HG02938 (cell line): ENCODE results near the gene GNG13.
"Not testable (repeated sequence)": the region's sequence is repeated elsewhere in the genome, so short reads cannot be mapped to it uniquely, and the experiment has no call there.

ENCODE experiments used
- ATAC-seq: cut with Tn5 transposase; IDR thresholded peaks from one replicate; pipeline ENCODE4 v1.9.1; 2021; ENCODE audit warnings: mild to moderate bottlenecking, moderate library complexity; ENCODE audit not compliant: unreplicated experiment

The GNG13 gene

DNA sequence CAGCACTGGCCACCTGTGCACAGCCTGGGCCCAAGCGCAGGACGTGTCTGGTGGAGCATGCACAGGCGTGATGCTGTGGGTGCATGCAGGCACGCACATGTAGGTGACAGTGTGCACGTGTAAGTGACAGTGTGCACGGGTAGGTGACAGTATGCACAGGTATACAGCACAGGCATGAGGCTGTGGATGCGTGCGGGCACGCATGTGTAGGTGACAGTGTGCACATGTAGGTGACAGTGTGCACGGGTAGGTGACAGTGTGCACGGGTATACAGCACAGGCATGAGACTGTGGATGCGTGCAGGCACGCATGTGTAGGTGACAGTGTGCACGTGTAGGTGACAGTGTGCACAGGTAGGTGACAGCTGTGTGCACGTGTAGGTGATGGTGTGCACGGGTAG, 20.2 kb downstream of the GNG13 start:
- no peak for ATAC-seq

DNA sequence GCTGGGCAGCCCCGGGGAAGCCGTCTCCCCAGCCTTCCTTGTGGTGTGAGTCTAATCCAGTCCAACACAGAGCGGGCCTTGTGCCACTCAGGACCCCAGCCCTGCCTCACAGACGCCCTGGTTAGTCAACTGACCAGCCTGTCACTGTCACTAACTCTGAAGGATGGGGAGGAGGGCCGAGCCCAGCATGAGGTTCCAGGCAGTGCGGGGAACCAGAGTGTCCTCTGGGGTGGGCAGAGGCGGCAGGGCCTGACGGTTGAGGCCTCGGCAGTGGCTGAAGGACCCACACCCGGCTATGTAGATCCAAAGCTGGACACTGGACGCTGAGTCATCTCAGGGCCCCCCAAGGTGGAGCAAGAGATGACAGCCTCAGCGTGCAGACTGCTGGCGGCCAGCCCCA, 21.0 kb downstream of the GNG13 start:
- no peak for ATAC-seq

DNA sequence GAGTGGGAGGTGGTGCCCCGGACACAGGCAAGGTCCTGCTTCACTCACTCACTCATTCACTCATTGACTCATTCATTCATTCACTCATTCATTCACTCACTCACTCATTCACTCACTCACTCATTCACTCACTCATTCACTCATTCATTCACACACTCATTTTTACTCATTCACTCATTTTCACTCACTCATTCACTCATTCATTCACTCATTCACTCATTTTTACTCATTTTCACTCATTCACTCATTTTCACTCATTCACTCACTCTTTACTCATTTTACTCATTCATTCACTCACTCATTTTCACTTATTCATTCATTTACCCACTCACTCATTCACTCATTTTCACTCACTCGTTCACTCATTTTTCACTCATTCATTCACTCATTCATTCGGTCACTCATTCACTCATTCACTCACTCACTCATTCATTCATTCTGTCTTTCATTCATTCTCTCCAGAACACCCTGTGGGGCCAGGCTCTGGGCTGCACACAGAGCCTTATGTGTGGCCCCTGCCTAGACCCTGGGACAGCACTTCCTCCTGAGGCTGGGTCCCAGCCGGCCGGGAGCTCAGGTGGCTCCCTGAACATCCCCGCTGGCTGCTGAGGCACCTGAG, 21.5 kb downstream of the GNG13 start:
- no peak for ATAC-seq

DNA sequence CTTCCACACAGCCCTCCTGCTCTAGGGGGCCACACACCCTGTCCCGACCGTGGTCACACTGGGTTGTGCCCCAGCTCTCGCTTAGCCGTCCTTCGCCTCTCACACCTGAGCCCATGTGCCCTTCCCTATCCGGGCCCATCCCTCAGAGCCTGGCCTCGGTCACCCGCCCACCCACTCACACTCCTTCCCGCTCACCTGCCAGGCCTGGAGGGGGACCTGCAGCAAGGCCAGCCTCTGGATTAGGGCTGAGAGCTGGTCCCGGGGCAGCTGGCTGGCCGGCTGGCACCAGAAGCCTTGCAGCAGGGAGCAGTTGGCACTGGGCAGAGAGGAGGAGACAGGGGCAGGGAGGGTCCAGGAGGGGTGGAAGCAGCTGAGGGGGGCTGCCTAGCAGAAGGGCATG, 22.1 kb downstream of the GNG13 start:
- no peak for ATAC-seq

DNA sequence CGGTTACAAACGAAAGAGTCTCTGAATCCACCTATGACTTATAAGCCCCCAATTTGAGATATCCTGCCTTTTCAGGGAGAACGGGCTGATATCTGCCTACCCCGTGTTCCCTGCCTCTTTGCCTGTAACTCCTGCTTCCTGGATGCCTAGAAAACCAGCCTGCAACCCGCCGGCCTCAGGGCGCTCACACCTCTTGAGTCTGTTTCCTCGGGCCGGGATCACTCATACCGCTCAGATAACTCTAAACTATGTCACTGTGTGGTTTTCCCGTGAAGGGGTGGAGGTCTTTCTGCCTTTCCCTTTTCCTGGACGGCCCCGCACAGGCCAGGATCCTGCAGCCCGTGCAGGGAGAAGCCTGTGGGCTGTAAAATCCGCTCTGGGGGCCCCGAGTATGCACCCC, 22.7 kb downstream of the GNG13 start:
- ATAC-seq = no peak

DNA sequence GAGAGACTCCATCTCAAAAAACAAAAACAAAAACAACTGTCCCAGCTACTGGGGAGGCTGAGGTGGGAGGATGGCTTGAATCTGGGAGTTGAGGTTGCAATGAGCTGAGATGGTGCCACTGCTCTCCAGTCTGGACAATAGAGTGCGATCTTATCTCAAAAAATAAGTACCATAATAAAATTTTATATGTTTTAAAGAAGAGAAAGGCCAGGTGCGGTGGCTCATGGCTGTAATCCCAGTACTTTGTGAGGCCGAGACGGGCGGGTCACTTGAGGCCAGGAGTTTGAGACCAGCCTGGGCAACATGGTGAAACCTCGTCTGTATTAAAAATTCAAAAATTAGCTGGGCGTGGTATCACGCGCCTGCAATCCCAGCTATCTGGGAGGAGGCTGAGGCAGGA, 23.7 kb downstream of the GNG13 start:
- no peak for ATAC-seq

DNA sequence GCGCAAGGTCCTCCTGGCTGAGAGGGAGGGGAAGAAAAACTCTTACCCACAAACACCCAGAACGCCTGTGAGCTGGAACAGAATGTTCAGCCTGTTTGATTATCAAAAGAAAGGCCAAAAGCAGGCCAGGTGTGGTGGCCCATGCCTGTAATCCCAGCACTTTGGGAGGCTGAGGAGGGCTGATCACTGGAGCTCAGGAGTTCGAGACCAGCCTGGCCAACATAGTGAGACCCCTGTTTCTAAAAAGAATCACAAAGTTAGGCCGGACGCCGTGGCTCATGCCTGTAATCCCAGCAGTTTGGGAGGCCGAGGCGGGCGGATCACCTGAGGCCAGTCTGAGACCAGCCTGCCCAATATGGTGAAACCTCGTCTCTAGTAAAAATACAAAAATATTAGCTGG, 24.2 kb downstream of the GNG13 start:
- ATAC-seq = not testable (repeated sequence)

DNA sequence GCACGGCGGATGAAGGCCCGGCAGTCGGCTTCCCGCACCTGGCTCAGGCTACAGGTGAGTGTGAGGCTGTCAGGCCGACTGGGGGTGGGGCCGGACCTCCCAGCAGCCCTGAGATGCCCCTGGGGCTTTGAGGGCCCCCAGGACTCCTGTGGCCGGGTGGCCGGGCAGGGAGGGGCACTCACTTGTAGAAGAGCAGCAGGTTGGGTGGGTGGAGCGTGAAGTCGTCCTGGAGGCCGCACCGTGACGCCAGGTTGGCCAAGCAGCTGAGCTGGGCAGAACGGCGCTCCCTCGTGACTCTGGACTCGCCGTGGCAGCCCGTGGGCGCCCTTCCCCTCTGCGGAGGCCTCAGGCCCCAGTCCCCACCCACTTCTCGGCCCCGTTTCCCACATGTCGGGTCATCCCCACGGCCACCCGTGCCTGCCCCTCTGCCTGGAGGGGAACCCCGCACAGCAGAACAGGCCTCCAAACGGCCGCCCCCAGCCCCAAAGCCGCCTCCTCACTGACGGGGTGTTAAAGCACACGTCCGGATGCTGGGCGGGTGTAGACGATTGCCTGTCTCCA, 25.2 kb downstream of the GNG13 start:
- ATAC-seq = no peak

DNA sequence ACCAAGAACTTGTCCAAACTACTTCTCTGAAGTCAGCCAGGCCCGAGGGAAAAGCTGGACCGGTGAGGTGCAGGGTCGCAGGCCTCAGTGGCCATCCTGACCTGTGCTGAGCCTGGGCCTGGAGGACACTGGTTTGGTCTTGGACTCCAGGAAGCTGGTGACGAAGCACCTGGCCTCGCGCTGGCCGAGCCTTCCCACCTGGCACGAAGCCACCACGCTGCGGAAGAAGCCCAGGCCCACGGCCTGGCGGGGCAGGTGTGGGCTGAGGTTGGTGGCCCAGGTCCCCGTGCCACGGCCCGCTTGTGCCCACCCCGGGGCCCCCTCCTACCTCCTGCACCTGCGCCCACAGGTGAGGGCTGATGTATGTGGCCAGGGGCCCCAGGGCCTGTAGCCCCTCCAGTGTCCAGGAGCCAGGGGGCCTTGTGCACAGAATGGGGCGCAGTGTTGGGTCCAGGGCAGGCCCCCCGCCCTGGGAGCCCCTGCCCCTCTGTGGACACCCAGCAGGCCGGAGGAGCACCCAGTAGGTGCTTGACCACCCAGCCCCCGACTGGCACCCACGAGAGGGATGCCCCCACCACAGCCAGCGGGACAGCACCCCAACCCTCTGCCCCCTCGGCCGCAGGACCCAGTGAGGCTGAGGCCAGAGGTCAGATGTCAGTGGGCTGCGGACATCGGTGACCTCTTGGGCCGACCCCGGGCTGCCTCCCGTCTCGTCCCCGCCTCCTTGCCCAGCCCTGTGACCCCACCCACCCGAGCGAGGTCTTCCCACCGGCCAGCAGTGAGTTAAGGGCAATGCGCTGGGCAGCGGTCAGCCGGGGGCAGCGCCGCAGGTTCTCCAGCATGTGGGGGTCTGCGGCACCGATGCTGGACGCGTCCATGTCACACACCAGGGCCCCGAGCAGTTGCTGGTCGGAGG, 26.2 kb downstream of the GNG13 start:
- ATAC-seq = no peak

DNA sequence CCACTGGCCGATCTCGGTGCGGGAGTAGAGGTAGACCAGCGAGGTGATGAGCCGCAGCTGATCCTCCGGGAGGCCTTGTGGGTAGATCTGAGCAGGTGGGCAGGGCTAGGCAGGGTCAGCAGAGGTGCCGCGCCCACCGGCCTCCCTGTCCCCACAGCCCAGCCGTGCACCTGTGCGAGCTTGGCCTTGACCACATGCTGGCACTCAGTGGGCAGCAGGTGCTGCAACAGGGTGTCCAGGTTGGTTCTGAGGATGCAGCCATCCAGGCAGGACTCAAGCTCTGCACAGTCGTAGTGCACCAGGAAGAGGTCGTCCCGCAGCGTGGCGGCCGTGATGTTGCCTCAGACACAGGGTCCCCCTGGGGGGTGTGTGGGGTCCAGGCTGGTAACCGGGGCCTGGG, 27.6 kb downstream of the GNG13 start:
- no peak for ATAC-seq

DNA sequence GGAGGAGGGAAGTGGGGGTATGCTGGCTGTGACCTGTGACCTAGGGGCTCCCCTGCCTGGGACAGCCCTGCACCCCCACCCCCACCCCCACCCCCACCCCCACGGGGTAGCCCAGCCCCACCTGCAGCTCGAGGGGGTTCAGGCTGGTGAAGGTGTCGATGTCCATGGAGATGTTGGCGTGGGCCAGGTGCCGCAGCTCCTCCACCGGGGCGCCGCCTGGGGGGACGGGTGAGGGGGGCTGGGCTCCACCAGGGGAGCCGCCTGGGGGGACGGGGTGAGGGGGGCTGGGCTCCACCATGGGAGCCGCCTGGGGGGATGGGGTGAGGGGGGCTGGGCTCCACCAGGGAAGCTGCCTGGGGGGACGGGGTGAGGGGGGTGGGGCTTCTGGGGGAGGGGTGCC, 30.1 kb downstream of the GNG13 start:
- no peak for ATAC-seq

DNA sequence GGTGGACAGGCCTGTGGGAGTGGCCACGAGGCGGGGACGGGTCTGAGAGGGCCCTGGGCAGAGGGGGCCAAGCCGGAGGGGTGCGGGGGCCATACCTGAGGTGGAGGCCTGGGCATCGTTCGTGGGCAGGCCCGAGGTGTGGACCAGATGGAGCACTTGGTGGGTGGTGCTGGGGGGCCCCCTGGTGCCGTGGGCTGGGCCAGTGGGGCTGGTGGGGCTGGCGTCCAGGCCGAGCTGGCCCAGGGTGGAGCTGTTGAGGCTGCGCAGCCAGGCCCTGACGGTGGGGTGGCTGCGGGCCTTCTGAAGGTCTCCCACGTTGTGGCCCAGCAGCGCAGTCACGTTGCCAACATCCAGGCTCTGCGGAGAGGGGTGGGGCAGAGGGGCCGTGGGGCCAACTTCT, 30.6 kb downstream of the GNG13 start:
- no peak for ATAC-seq

DNA sequence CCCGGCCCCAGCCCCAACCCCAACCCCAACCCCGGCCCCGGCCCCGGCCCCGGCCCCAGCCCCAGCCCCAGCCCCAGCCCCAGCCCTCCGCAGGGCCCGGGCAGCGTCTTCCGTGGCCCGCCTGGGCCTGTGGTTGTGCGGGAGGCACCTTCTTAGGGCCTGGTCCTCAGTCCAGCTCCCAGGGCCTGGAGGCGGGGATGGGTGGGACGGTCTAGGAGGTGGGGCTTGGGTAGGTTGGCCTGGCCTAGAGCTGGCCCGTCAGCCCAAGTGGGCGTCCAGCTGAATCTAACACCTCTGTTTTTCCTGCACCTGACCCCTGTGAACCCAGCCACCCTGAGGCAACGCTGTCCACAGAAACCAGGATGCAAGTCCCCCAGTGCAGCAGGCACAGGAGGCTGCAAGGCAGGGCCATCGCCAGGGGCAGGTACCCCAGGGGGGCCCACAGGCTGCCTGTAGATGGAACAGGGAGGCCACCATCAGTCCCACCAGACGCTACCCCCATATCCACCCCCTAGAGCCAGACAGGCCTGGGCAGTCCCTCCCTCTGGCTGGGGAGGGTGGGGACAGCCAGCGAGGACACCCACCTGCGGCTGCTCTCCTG, 31.2 kb downstream of the GNG13 start:
- no peak for ATAC-seq

DNA sequence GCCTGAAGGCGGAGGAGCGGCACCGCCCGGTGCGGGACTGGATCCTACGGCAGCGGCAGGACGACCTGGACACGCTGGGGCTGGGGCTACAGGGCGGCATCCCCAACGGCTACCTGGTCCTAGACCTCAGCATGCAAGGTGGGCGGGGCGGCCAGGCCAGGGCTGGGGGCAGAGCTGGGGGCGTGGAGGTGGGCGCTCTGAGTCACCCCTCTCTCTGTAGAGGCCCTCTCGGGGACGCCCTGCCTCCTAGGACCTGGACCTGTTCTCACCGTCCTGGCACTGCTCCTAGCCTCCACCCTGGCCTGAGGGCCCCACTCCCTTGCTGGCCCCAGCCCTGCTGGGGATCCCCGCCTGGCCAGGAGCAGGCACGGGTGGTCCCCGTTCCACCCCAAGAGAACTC, 32.1 kb downstream of the GNG13 start:
- ATAC-seq = no peak

DNA sequence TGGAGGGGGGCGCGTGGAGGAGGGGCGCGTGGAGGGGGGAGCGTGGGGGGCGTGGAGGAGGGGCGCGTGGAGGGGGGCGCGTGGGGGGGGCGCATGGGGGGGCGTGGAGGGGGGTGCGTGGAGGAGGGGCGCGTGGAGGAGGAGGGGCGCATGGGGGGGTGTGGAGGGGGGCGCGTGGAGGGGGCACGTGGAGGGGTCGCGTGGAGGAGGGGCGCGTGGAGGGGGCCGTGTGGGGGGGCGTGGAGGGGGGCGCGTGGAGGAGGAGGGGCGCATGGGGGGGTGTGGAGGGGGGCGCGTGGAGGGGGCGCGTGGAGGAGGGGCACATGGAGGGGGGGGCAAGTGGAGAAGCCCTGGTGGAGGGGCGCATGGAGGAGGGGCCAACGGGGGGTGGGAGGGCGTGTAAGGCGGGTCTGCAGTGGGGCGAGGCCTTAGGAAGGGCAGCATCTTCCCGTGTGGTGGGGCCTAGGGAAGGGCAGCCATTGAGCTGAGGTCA, 32.7 kb downstream of the GNG13 start:
- ATAC-seq = no peak

DNA sequence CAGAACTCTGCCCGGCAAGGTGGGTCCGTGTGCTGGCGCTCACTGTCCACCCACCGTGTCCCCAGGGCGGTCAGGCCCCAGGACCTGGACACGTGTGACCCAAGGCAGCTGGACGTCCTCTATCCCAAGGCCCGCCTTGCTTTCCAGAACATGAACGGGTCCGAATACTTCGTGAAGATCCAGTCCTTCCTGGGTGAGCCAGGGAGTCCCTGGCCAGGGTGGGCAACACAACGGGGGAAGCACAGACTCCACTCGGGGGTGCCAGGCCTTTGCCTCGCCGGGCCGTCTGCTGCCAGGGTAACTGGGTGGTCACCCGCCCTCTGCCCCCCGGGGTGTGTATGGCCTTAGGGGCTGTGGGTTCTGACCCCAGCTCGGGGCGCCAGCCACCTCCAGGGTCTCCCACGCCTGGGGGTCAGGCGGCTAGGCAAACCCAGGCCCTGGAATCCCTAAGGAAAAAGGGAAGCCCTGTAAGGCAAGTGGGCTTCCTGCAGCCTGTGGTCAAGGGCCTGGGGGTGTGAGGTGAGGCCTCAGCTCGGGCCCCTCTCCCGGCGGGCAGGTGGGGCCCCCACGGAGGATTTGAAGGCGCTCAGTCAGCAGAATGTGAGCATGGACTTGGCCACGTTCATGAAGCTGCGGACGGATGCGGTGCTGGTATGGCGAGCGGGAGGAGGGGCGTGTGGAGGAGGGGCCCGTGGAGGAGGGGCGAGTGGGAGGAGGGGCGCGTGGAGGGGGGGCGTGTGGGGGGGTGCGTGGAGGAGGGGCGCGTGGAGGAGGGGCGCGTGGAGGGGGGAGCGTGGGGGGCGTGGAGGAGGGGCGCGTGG, 33.5 kb downstream of the GNG13 start:
- no peak for ATAC-seq

DNA sequence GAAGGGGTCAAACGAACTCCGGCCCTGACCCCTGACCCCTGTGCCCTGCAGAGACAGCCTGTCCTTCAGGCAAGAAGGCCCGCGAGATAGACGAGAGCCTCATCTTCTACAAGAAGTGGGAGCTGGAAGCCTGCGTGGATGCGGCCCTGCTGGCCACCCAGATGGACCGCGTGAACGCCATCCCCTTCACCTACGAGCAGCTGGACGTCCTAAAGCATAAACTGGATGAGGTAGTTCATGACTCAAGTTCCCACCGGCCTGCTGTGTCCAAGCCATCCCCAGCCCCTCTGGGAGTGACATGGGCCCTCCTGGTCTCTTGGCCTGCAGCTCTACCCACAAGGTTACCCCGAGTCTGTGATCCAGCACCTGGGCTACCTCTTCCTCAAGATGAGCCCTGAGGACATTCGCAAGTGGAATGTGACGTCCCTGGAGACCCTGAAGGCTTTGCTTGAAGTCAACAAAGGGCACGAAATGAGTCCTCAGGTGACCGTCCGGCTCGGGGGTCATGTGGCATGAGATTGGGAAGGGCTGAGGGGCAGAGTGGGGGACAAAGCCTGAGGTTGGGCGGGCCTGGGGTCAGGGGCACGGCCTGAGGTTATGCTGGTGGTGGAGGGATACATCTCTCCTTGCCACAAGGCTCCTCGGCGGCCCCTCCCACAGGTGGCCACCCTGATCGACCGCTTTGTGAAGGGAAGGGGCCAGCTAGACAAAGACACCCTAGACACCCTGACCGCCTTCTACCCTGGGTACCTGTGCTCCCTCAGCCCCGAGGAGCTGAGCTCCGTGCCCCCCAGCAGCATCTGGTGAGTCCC, 34.3 kb downstream of the GNG13 start:
- ATAC-seq = no peak

DNA sequence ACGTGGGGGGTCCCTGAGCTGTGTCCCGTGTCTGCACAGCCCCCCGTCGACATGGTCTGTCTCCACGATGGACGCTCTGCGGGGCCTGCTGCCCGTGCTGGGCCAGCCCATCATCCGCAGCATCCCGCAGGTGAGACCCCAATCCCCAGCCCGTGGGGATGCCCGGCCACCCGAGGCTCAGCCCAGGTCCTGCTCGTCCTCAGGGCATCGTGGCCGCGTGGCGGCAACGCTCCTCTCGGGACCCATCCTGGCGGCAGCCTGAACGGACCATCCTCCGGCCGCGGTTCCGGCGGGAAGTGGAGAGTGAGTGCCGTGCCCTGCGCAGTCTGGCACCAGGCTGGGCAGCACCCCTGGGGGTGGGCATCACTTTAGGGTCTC, 35.1 kb downstream of the GNG13 start:
- ATAC-seq = no peak

DNA sequence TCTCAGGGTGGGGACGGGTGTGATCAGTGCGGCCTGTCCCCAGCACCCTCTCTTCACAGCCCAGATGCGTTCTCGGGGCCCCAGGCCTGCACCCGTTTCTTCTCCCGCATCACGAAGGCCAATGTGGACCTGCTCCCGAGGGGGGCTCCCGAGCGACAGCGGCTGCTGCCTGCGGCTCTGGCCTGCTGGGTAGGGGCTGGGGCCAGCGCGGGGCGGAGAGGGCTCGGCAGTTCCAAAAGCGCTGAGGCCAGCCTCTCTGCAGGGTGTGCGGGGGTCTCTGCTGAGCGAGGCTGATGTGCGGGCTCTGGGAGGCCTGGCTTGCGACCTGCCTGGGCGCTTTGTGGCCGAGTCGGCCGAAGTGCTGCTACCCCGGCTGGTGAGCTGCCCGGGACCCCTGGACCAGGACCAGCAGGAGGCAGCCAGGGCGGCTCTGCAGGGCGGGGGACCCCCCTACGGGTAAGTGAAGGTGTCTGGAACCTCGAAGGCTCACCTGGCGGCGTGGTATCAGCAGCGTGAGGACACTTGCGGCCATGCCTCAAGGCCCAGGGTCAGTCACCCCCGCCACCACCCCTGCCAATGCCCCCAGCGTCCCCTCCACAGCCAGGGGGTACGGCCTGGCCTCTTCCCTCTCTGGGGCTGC, 35.6 kb downstream of the GNG13 start:
- no peak for ATAC-seq
